RKO (cell line): ENCODE data around the gene NHEJ1.

ENCODE experiments used
- DNase-seq: peaks from one replicate; pipeline ENCODE4 v3.0.0-alpha.2; 2016; ENCODE audit warnings: low spot score

NHEJ1 gene

DNA sequence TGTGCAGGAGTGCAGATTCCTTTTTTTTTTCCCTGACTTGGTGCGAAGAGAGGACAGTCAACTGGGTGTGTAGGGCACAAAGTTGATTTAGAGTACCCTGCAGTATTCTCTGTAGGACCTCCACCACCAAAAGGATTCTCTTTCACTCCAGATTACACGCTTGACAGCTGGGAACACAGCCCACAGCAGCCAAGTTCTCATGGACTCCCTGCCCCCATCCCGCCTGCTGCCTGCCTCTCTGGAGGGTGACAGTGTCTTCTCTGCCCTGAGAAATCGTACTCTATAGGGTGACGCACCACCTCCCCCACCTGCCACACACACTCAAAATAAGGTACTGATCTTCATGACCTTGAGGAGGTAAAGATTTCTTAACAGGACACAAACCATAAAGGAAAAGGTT, 73.3 kb downstream of the NHEJ1 start:
- no peak for DNase-seq

DNA sequence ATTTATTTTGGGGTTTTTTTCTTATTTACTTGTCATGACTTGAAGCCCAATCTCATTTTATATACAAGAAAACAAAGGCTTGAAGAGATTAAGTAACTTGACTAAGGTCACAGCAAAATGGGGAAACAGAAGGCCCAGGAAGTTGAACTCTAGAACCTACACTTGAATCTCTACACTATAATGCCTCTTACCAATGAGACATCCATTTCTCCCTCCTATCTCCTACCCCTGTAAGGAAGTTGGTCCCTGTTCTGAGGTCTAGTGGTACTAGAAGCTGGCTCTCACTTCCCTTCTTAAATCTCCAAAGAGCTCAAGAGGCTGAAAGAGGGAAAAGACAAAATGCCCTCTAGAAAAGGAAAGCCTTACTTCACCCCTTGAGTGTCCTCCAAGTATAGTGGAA, 74.4 kb downstream of the NHEJ1 start:
- DNase-seq, result no peak

DNA sequence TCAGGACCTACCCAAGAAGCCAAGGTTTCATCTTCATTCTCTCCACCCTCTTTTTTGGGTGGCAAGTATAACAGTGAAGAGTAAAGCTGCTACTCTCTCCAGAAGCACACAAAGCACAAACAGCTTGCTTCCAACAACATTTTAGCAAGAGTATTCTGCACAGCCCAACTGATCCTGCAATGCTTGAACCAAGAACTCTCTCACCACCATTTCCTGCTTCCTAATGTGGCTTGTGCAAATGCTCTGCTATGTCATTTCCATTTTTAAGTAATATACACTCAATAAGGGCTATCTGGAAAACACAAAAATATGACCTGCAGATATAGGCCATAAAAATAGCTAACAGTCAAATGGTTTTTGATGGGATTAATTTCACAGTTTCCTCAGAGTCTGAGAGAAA, 75.8 kb downstream of the NHEJ1 start:
- no peak for DNase-seq

DNA sequence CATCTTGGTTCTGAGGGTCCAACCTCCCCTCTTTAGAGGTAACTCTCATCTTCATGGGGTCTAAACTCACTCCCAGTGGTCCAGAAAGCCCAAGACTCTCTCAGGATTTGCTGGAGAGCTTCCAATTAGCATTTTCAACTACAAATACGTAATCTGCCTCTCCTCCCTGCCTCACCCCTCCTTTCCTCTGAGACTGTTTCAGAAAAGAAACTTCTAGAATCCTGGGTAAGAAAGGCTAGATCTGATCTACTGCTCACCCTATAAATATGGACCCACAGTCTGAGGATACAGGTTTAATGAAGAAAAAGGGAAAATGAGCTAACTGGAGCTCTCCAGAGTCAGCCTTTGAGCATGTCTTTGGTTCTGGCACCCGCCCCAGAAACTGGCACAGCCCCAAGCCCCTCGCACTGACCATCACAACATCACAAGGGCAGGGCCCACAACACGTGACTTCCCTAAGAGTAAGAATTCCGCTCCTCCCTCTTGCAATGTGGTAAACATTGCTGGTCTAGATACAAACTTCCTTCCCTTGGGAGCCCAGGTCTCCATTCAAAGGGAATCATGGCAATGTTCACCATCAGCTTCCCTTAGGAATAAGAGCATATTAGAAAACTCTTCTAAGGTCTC, 78.2 kb downstream of the NHEJ1 start:
- no peak for DNase-seq

DNA sequence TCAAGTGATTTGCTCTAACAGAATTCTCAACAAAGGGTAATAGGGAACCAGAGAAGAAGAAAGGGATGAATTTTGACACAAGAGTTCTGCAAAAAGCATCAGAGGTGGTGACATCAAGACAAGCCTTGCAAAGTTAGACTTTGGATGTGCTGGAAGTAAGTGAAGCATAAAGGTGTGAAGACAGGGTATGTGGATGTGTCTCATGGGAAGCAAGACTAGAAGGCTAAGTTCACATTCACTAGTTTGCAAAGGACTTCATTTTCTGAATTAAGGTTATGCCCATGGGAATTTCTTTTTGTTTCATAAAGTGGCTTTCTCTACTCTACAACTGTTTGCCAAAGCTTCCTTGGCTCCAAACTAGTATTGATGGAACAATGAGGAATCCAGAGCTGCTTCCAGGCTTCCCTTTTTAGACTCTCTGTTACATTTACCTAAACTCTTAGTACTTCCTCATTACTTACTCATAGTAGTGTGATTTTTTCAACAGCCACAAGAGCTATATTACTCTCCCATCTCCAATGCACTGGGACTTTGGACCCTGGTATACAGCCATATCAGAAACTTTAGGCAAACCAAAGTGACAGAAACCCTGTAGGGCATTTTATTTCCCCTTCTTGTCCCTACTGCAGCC, 78.8 kb downstream of the NHEJ1 start:
- DNase-seq, result no peak

DNA sequence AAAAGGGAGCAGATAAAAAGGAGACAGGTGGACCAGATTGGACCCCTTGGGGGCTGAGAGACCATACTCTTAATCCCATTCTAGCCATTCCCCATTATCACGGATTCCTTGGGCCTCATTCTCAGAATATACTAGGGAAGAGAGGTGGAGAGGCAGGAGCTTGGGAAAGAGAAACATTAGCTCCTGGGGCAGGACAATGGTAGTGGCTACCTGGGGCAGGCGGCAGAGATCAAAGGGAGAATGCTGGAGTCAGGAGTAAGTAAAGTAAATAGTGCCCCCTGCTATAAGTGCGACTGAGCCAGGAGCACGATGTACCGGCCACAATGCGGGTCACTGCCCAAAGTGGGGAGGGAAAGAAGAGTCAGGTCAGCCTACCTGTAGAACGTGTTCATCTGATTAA, 79.5 kb downstream of the NHEJ1 start:
- DNase-seq, result no peak

DNA sequence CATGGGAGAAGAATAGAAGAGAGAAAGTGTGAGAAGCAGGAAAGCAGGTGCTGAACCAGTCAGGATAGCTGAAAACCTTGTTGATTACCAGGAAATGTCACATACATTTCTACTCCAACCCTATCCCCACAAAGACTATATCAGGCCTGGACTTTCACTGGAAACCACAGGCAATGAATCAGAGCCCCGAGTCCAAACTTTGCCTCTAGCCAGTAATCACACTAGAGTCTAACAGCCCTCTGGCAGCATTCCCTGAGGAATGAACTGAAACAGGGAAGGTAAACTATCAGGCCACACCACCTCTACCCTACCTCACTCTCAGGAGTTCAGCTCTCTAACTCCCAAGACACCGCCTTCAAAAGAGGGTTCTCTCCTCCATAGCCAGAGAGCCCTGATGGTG, 81.2 kb downstream of the NHEJ1 start:
- DNase-seq, result no peak

DNA sequence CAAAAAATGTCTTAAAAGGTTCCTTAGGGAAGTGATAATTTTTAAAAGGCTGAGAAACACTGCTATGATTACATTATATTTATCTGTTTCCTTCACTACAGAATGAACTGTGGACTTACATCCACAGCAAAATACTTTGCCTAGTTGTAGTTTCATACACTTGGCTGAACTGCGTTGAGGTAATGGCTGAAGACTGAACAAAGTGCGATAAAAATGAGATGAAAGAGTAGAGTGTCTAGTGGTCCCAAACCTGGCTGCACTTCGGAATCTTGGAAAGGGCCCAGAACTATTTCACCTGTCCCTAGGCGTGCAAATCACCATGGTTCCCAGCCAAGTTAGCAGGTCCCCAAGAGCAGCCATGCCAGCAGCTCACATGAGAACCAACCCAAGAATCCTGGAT, 81.7 kb downstream of the NHEJ1 start:
- no peak for DNase-seq

DNA sequence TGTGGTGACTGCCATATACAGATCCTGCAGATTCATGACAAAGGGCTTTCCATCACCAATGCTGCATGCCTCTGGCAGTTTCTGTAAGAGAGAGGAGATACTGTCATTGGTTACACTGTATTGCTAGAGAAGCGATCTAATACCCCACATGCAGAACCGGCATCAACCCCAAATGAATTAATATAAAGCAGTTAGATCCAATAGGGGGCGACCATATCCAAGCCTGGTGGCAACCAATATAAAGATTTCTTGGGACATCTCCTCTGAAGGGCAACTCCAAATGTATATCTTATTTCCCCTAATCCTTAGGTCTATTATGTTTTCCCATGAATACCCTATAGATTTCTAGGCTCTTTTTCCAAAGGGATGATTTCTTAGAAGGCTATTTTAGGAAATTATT, 82.5 kb downstream of the NHEJ1 start:
- DNase-seq, result no peak

DNA sequence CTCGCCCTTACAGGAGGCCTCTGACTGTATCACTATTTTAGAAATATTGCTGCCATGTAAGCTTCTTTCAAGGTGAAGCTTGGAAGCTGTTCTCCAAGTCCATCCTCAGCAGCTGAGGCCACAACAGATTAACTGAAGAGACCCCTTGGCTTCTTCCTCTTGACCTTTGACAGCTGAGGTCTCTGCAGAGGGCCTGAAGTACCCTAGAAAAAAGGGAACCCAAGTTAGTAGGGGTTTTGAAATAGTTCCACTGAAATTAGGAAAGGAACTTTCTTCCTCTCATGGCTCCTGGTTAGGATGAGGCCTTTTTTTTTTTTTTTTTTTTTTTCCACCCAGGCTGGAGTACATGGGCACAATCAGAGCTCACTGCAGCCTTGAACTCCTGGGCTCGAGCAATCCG, 84.4 kb downstream of the NHEJ1 start:
- DNase-seq, result no peak

DNA sequence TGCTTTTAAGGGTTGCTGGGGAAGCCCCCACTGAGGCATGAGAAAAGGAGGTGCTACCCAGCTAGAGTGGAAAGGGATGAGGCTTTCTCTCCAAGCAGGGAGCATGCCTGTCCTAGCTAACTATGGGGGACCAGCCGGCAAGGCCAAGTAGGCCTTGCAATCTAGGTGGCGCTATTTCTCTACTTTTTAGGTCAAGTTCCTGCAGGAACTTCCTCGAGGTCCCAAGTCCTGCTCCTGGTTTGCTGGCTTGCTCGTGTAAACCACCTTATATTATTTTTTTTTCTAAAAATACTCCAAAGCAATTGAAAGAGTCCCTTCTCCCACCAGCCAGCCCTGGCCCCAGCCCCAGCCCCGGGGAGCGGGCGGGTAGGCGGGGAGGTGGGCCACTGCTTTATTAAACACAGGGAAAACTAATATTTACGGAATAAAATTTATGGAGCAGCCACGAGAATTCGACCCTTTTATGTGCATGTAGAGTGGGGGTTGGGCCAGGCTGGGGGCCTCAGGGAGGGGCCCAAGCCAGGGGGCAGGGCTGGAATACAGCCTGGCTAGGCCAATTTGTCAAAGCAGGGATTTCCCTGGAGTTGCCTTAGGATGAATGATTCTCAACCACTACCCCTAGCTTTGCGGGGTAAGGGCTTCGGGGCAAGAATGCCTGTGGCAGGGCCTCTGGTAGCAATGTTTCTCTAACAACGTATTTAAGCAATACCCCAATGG, 87.0 kb downstream of the NHEJ1 start:
- DNase-seq, result peak; percentile 66

DNA sequence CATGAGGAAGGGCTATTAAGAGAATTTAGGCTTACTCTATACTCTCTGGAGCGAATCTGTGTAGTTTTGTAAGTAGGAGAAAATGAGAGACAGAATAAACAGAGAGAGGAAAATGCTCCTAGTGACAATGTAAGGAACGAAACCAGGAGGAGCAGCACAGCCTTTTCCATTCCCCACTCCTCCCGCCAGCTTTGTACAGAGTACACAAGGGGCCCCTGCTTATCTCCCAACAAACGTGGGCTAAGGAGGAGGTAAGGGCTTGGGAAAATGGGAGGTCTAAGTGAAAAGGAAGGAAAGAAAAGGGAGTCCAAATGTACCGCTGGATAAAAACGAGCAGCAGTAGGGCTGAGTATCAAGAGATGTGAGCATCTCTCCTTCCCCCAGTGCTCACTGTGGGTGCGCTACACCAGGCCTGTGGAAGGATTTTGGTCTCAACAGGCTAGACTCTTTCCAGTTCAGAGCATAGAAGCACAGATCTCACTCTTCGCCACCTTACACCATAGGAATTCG, 87.8 kb downstream of the NHEJ1 start:
- DNase-seq, result no peak

DNA sequence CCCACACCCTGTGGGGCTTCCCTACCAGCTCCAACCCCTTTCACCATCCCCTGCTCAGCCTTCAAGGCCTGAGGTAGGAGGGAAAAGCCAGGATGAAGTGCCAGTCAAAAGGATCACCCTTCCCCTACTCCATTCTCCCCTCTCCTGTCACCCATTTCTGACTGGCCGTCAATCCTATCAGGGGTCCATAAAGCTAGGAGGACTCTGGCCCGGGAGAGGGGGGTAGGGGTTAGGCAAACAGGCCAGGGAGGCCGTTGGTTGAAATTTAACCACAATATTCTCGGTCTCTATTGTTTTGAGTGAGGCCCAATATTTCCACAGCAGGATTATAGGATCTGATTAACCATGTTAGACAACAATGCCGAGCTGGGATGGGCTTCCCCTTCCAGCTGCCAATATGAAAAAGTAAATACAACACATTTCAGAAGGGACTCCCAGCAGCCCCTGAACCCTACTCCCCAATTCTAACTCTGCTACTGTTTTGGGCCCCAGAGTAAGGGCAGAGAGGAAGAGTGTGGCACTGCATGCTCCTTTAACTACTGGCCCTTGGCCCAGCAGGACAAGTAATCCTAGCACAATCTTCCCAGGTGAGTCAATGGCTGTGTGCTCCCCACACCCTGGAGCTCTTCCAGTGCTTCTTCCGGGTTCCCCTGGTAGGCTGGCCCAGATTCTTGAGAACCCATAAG, 89.3 kb downstream of the NHEJ1 start:
- no peak for DNase-seq

DNA sequence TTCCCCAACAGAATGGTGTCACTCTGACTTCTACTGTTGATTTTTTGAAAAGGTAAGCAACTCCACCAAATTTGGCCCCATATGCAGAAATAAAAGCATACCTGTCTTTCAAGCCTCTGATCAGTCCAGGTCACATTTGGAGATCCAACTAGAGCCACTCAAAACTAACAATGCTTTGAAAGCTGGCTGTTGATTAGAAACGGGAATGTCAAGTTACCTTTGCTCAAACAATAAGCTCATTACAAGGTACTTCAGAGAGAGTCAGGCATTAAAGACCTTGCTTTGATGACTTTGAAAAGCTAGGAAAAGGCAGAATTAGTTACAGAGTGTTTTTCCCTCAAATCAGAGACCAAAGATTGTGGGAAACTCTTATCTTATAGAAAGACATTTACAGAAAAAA, 95.1 kb downstream of the NHEJ1 start:
- no peak for DNase-seq

DNA sequence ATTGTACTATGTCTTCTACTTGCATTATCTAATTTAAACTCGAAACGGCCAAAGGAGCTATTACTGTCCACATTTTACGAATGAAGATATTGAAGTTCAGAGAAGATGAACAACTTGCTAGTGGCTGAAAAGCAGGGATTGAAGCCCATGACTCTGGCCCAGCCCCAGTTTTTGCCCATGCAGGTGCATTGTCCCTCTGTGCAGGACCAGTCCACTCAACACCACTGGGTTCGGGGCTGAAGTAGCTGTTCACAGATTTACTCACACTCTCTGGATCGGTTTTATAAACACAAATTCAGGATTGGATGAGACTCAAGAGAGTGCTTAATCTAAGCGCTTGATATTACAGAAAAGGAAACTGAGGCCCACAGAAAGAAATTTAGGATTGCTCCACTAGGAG, 98.5 kb downstream of the NHEJ1 start:
- no peak for DNase-seq

DNA sequence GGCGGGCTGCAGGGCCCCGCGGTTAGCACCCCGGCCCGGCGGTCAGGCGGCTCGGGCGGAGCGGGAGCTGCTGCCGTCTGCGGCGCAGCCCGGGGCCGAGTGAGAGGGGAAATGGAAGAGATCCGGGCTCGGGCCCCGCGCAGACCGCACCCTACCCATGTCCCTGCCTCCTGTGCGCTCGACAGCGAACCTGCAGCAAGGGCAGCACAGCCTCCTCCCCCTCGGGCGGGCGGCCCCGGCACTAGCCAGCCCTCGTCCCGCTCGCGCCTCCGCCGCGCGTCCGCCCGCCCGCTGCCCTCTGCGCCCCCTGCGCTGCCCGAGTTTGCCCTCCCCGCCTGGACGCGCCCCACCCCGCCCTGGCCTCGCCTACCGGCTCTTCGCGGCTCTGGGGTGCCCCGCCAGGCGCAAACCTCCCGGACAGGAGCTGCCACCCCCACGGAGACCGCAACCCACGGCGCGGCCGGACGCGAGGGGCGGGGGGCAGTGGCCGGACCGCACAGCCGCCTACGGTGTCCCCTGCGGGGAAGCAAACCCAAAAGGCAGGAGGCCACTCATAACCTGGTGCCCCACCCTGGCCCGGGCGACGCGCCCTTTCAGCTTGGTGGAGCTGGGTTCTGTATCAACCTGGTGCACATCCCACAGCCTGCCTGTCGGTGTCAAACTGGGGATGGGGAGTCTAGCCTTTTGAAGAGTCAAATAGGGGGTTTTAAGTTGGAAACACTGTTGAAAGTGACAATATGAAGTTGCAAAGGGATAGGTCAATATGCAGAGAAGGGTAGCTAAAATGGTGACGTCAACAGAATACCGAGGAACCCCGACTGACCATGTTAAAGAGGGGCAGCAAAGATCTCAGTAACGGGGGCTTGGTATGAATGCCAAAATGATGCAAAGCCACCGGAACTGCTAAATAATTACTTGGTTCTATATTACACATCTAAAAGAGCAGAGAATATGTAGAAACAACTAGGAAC, 99.5 kb downstream of the NHEJ1 start, which contains the start of gene IHH:
IHH (minus strand) TSS at position 101 of the 971 bp plus-strand sequence. CDS start 454 bp downstream, outside the sequence.
- no peak for DNase-seq

DNA sequence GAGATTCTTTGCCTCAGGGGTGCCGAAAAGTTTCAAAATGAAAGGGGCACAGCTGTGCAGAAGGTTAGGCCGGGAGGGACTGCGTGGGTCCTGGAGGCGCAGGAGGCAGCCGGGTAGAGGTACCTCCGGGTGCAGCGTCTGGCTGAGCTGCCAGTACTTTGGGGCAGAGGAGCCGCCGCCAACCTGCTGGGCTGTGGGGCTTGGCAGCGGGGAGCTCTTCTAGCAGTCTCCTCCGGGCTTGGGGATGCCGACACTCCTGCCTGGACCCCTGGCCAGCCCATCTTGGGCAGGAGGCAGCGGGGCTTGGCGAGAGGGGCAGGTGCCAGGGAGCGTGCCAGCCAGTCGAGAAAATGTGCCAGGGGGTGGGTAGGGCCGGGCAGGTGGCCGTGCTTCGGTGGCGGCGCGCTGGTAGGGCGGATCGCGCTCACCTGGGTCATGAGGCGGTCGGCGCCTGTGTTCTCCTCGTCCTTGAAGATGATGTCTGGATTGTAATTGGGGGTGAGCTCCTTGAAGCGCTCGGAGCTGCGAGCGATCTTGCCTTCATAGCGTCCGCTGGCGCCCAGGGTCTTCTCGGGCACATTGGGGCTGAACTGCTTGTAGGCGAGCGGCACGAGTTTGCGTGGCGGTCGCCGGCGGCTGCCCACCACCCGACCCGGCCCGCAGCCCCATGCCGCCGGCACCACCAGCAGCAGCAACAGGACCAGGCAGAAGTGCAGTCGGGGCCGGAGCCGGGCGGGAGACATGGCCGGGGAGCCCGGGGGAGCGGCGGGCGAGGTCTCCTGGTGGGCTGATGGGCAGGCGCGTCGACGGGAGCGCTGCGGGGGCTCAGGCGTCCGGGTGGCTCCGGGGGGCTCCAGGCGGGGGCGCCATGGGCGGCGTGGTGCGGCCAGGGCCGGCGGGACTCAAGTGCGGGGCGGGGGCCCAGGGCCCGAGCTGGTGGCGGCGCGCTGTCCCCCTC, 100.6 kb downstream of the NHEJ1 start:
- DNase-seq, result no peak

DNA sequence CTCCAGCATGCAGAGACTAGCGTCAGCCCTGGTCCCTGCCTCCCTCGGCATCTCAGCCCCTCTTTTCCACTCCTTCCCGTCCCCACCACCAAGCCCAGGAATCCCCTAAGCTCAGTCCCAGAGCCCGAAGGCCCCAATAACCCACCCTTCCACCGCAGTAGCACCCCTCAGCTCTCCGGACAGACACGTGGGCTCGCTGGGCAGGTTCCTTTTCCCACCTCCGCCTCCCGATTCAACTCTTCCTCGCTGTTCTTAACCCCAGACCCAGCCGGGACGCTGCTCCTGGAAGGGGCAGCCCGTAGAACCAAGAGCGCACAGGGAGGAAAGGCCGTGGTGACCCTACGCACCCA, 101.3 kb downstream of the NHEJ1 start:
- DNase-seq, result no peak

DNA sequence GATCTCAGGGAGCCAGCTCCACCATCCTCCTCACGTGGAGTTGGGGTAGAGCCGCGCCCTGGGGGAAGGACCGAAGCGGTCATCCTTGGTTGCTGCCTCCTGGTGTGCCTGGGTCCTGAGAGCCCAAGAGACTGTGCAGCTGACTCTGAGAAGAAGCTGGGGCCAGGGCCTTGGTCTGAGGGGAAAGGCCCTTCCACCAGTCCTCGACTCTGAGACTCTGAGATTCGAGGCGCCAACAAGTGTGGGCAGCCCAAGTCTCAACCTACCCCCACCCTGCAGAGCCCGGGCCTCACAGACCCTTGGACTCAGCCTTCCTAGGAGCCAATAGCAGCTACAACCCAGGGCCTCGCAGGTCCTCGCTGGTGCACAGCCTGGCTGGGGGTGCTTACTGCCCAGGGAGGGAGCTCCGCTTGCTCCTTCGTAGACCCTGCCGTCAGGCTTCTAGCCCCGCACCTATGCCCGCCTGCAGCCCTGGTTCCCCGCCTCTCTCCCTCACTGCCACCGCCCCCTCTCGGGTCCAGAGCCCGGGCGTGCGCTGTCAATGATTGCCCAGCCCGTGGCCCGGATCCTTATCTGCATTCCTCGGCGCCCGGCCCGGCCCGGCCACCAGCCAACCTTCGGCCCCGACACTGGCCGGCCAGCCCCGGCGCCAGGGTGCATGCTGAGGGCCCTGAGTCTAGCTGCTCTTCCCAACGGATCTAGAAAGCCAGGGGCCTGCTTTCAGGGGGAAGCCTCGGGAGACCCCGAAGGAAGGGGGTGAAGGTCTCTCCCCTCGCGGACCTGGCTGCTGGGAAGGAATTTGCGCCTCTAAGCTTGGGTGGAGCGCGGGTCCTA, 101.9 kb downstream of the NHEJ1 start:
- DNase-seq, result no peak
